SK-N-SH treated with all-trans-retinoic acid at 6 μM for 48 hours (cell line): Measurements from ENCODE around the gene CDK18.

ENCODE experiments used
- ATAC-seq: fragments of 200-7000 bp; cut with Tn5 transposase; 3 replicates; pipeline ENCODE4 v1.9.1; 2020; ENCODE audit warnings: mild to moderate bottlenecking, moderate library complexity
- ARNTL ChIP-seq: fragments of 450-650 bp; formaldehyde crosslinking; IDR thresholded peaks from 2 replicates; pipeline ENCODE4 v1.5.0; 2020; ENCODE audit warnings: low read depth, mild to moderate bottlenecking, moderate library complexity, borderline replicate concordance
- CREB5 ChIP-seq: fragments of 250-450 bp; sonication (Bioruptor Pico); IDR thresholded peaks from 2 replicates; pipeline ENCODE4 v1.5.1; 2020; ENCODE audit warnings: low read depth, mild to moderate bottlenecking, moderate library complexity
- CSDC2 ChIP-seq: fragments of 250-450 bp; sonication (Bioruptor Pico); IDR thresholded peaks from 2 replicates; pipeline ENCODE4 v1.5.0; 2020; ENCODE audit warnings: mild to moderate bottlenecking, moderate library complexity
- GLIS3 ChIP-seq: fragments of 250-450 bp; sonication (Bioruptor Pico); IDR thresholded peaks from 2 replicates; pipeline ENCODE4 v1.5.0; 2020; ENCODE audit warnings: mild to moderate bottlenecking, moderate library complexity
- ISL1 ChIP-seq: fragments of 250-450 bp; sonication (Bioruptor Pico); IDR thresholded peaks from 2 replicates; pipeline ENCODE4 v2.1.2; 2022; ENCODE audit warnings: mild to moderate bottlenecking, moderate library complexity
- OSR1 ChIP-seq: fragments of 250-450 bp; sonication (Bioruptor Pico); IDR thresholded peaks from 2 replicates; pipeline ENCODE4 v1.8.0; 2022; ENCODE audit warnings: moderate library complexity, mild to moderate bottlenecking, inconsistent platforms
- PATZ1 ChIP-seq: fragments of 250-450 bp; sonication (Bioruptor Pico); IDR thresholded peaks from 2 replicates; pipeline ENCODE4 v1.8.0; 2020; ENCODE audit warnings: mild to moderate bottlenecking, moderate library complexity, borderline replicate concordance
- PPARA ChIP-seq: fragments of 250-450 bp; sonication (Bioruptor Pico); IDR thresholded peaks from 2 replicates; pipeline ENCODE4 v1.5.0; 2020; ENCODE audit warnings: mild to moderate bottlenecking, borderline replicate concordance
- RARB ChIP-seq: fragments of 250-450 bp; sonication (Bioruptor Pico); IDR thresholded peaks from 2 replicates; pipeline ENCODE4 v1.8.0; 2021; ENCODE audit warnings: mild to moderate bottlenecking, moderate library complexity
- SNAI2 ChIP-seq: fragments of 250-450 bp; sonication (Bioruptor Pico); IDR thresholded peaks from 2 replicates; pipeline ENCODE4 v1.5.0; 2020; ENCODE audit warnings: mild to moderate bottlenecking, moderate library complexity
- TCF4 ChIP-seq: fragments of 250-450 bp; sonication (Bioruptor Pico); IDR thresholded peaks from 2 replicates; pipeline ENCODE4 v1.8.0; 2021; ENCODE audit warnings: mild to moderate bottlenecking, moderate library complexity, borderline replicate concordance
- TSHZ2 ChIP-seq: fragments of 250-450 bp; sonication (Bioruptor Pico); IDR thresholded peaks from 2 replicates; pipeline ENCODE4 v1.5.0; 2020; ENCODE audit warnings: mild to moderate bottlenecking, moderate library complexity
- ZC3H10 ChIP-seq: fragments of 250-450 bp; sonication (Bioruptor Pico); IDR thresholded peaks from 2 replicates; pipeline ENCODE4 v1.5.1; 2021; ENCODE audit warnings: mild to moderate bottlenecking, moderate library complexity
- ZFP3 ChIP-seq: fragments of 250-450 bp; sonication (Bioruptor Pico); IDR thresholded peaks from 2 replicates; pipeline ENCODE4 v1.5.0; 2020; ENCODE audit warnings: mild to moderate bottlenecking, moderate library complexity
- ZFP30 ChIP-seq: fragments of 450-650 bp; formaldehyde crosslinking; IDR thresholded peaks from 2 replicates; pipeline ENCODE4 v1.5.0; 2022; ENCODE audit warnings: mild to moderate bottlenecking, moderate library complexity
- ZNF565 ChIP-seq: fragments of 450-650 bp; formaldehyde crosslinking; conservative IDR thresholded peaks from 2 replicates; pipeline ENCODE4 v1.5.0; 2020; ENCODE audit warnings: low read depth, mild to moderate bottlenecking, moderate library complexity
- ZNF70 ChIP-seq: fragments of 450-650 bp; formaldehyde crosslinking; IDR thresholded peaks from 2 replicates; pipeline ENCODE4 v1.5.0; 2020; ENCODE audit warnings: mild to moderate bottlenecking, moderate library complexity
- ZNF8 ChIP-seq: fragments of 450-650 bp; formaldehyde crosslinking; IDR thresholded peaks from 2 replicates; pipeline ENCODE4 v1.5.0; 2020; ENCODE audit warnings: mild to moderate bottlenecking, moderate library complexity
- TF ChIP-seq, protein P1 (sequence below): fragments of 250-450 bp; sonication (Bioruptor Pico); IDR thresholded peaks from 2 replicates; pipeline ENCODE4 v1.8.0; 2021; ENCODE audit warnings: low read depth, mild to moderate bottlenecking, moderate library complexity, borderline replicate concordance
- TF ChIP-seq, protein P2 (sequence below): fragments of 250-450 bp; sonication (Bioruptor Pico); IDR thresholded peaks from 2 replicates; pipeline ENCODE4 v1.5.1; 2021; ENCODE audit warnings: mild to moderate bottlenecking, moderate library complexity

The CDK18 gene

DNA sequence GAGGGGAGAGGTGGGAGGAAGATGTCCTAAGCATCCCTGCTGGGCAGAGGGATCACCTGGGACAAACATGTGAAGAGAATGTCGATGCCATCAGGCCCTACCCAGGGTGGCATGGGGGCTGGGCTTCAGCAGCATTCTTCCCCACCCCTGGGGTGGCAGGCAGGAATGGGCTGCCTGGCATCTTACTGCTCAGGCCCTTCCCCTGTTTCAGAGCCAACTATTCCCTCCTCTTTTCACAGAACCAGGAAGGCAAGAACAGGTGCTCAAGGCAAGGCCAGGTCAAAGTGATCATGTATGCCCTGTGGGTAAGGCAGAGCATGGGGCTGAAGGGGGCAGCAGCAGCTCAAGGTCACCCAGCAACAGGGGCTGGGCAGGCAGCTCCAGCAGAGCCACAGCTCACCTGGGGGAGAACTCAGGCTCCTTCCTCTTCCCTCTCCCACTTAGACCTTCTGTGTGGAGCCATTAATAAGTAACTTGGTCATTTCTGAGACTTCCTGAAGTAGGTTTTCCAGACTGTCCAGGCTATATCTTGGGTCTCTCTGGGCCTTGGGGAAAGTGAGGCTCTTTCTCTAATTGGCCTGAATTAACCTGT lies 70.9 kb downstream of the CDK18 start (continued):
- TF ChIP-seq TSHZ2 (CRISPR knock-in tag): no peak
- TF ChIP-seq TCF4 (CRISPR knock-in tag): no peak
- TF ChIP-seq ZNF565 (CRISPR knock-in tag): no peak

GRCh38 chr1:205576011-205576410 lies 71.5 kb downstream of the CDK18 start:
- TF ChIP-seq ZNF8 (CRISPR knock-in tag) (no peak), PPARA (CRISPR knock-in tag) (no peak), ARNTL (no peak)
- ATAC-seq: no peak

GRCh38 chr1:205576805-205577761 lies 72.6 kb downstream of the CDK18 start:
- peak; percentile 9; the same call in 2 of the 3 replicates for ATAC-seq

GRCh38 chr1:205577874-205578658 lies 73.6 kb downstream of the CDK18 start:
- no peak for TF ChIP-seq ZFP3 (CRISPR knock-in tag)
- no peak for TF ChIP-seq ZNF565 (CRISPR knock-in tag)
- TF ChIP-seq OSR1 (CRISPR knock-in tag): no peak
- no peak for TF ChIP-seq SNAI2 (CRISPR knock-in tag)
- TF ChIP-seq PATZ1: no peak
- TF ChIP-seq ZNF70 (CRISPR knock-in tag): no peak
- no peak for TF ChIP-seq TCF4 (CRISPR knock-in tag)
- no peak for TF ChIP-seq ZFP30 (CRISPR knock-in tag)
- TF ChIP-seq ISL1 (CRISPR knock-in tag): no peak
- no peak for TF ChIP-seq RARB (CRISPR knock-in tag)
- TF ChIP-seq, protein P1, sequence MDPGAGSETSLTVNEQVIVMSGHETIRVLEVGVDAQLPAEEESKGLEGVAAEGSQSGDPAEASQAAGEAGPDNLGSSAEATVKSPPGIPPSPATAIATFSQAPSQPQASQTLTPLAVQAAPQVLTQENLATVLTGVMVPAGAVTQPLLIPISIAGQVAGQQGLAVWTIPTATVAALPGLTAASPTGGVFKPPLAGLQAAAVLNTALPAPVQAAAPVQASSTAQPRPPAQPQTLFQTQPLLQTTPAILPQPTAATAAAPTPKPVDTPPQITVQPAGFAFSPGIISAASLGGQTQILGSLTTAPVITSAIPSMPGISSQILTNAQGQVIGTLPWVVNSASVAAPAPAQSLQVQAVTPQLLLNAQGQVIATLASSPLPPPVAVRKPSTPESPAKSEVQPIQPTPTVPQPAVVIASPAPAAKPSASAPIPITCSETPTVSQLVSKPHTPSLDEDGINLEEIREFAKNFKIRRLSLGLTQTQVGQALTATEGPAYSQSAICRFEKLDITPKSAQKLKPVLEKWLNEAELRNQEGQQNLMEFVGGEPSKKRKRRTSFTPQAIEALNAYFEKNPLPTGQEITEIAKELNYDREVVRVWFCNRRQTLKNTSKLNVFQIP: no peak
- no peak for TF ChIP-seq ARNTL
- no peak for TF ChIP-seq GLIS3 (CRISPR knock-in tag)
- TF ChIP-seq, protein P2, sequence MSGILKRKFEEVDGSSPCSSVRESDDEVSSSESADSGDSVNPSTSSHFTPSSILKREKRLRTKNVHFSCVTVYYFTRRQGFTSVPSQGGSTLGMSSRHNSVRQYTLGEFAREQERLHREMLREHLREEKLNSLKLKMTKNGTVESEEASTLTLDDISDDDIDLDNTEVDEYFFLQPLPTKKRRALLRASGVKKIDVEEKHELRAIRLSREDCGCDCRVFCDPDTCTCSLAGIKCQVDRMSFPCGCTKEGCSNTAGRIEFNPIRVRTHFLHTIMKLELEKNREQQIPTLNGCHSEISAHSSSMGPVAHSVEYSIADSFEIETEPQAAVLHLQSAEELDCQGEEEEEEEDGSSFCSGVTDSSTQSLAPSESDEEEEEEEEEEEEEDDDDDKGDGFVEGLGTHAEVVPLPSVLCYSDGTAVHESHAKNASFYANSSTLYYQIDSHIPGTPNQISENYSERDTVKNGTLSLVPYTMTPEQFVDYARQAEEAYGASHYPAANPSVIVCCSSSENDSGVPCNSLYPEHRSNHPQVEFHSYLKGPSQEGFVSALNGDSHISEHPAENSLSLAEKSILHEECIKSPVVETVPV (CRISPR knock-in tag): no peak
- no peak for TF ChIP-seq ZNF8 (CRISPR knock-in tag)
- no peak for TF ChIP-seq CREB5 (CRISPR knock-in tag)
- no peak for TF ChIP-seq TSHZ2 (CRISPR knock-in tag)
- TF ChIP-seq ZC3H10: no peak
- no peak for TF ChIP-seq CSDC2 (CRISPR knock-in tag)
- TF ChIP-seq PPARA (CRISPR knock-in tag): no peak
- ATAC-seq: peak; percentile 21; the same call in 2 of the 3 replicates

More at GRCh38 chr1:205576805-205577761, 72.6 kb downstream of the CDK18 start:
- TF ChIP-seq TCF4 (CRISPR knock-in tag): no peak
